HCT116 (cell line): ENCODE measurements around the gene FAM117A.

Experiments
- EZH2phosphoT487 ChIP-seq: fragments of 200-600 bp; IDR thresholded peaks from 2 replicates; pipeline ENCODE4 v1.6.1; 2018; ENCODE audit warnings: antibody characterized with exemption, borderline replicate concordance
- POLR2A ChIP-seq: IDR thresholded peaks from 2 replicates; pipeline ENCODE4 v1.7.0; 2011; ENCODE audit warnings: borderline replicate concordance; ENCODE audit not compliant: insufficient read depth, insufficient read length; ENCODE audit errors: extremely low read depth
- POLR2AphosphoS5 ChIP-seq: IDR thresholded peaks from 2 replicates; pipeline ENCODE4 v1.6.1; 2011; ENCODE audit warnings: mild to moderate bottlenecking, low read depth, low read length, moderate library complexity
- RAD21 ChIP-seq: IDR thresholded peaks from 2 replicates; pipeline ENCODE4 v1.6.1; 2012; ENCODE audit warnings: low read depth, mild to moderate bottlenecking
- SRF ChIP-seq: IDR thresholded peaks from 2 replicates; pipeline ENCODE4 v1.6.1; 2012; ENCODE audit warnings: low read depth
- TCF7L2 ChIP-seq: IDR thresholded peaks from 2 replicates; pipeline ENCODE4 v1.7.0; 2011; ENCODE audit warnings: borderline replicate concordance, inconsistent platforms; ENCODE audit not compliant: insufficient read depth, insufficient read length; ENCODE audit errors: extremely low read depth
- ZNF274 ChIP-seq: fragments of 200-500 bp; sonication (Bioruptor generic); IDR thresholded peaks from 2 replicates; pipeline ENCODE4 v1.6.1; 2014; ENCODE audit warnings: mild to moderate bottlenecking, low read depth, low read length, inconsistent platforms
- TF ChIP-seq, protein P1 (sequence below), 3 experiments: fragments of 200-600 bp in 1 of 3; sonication (generic) in 1 of 3; IDR thresholded peaks in 2 of 3; conservative IDR thresholded peaks in 1 of 3; 2 replicates each; pipeline ENCODE4 v1.5.1; 2012 to 2017; ENCODE audit warnings: low read depth in 2 of 3, low read length in 2 of 3, antibody characterized with exemption in 1 of 3, borderline replicate concordance in 1 of 3, control low read depth in 1 of 3, mild to moderate bottlenecking in 1 of 3, mixed read lengths in 1 of 3, mixed run types in 1 of 3, moderate library complexity in 1 of 3; ENCODE audit not compliant: insufficient read depth in 1 of 3
- TF ChIP-seq, protein P2 (sequence below): IDR thresholded peaks from 2 replicates; pipeline ENCODE4 v1.6.1; 2012

- TF ChIP-seq, protein P1, sequence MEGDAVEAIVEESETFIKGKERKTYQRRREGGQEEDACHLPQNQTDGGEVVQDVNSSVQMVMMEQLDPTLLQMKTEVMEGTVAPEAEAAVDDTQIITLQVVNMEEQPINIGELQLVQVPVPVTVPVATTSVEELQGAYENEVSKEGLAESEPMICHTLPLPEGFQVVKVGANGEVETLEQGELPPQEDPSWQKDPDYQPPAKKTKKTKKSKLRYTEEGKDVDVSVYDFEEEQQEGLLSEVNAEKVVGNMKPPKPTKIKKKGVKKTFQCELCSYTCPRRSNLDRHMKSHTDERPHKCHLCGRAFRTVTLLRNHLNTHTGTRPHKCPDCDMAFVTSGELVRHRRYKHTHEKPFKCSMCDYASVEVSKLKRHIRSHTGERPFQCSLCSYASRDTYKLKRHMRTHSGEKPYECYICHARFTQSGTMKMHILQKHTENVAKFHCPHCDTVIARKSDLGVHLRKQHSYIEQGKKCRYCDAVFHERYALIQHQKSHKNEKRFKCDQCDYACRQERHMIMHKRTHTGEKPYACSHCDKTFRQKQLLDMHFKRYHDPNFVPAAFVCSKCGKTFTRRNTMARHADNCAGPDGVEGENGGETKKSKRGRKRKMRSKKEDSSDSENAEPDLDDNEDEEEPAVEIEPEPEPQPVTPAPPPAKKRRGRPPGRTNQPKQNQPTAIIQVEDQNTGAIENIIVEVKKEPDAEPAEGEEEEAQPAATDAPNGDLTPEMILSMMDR (IDR thresholded peaks at IDR 0.05 in 2 of 3, conservative IDR thresholded peaks at IDR 0.05 in 1 of 3; ENCODE audit: borderline replicate concordance in 1 of 3, insufficient read depth in 1 of 3, low read depth in 2 of 3, low read length in 2 of 3) = no peak
- TF ChIP-seq POLR2AphosphoS5 = no peak
- TF ChIP-seq POLR2A = no peak
- no peak for TF ChIP-seq ZNF274
- no peak for TF ChIP-seq TCF7L2
- TF ChIP-seq RAD21 = no peak
- TF ChIP-seq, protein P2, sequence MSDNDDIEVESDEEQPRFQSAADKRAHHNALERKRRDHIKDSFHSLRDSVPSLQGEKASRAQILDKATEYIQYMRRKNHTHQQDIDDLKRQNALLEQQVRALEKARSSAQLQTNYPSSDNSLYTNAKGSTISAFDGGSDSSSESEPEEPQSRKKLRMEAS = no peak
- TF ChIP-seq SRF = no peak
- TF ChIP-seq EZH2phosphoT487 = no peak
Measured at GRCh38 chr17:49756323-49757150, 7.4 kb downstream of the FAM117A start.
